Measurements from ENCODE around the gene VAT1L.
"Not testable (repeated sequence)": the region's sequence is repeated elsewhere in the genome, so short reads cannot be mapped to it uniquely, and the experiment has no call there.

VAT1L gene

GRCh38 chr16:77989846-77990245 lies 201.5 kb downstream of the VAT1L start:
- ATAC-seq (ENCODE audit: low read depth) (no peak), DNase-seq (ENCODE audit: low spot score) (no peak)
- Histone ChIP-seq H3K36me3 (ENCODE audit: low read depth) (no peaks in the 10 kb centered on the region), H3K4me1 (ENCODE audit: insufficient read depth, poor library complexity, severe bottlenecking) (no peaks in the 10 kb centered on the region), H3K27me3 (ENCODE audit: insufficient read depth, poor library complexity, severe bottlenecking) (no peaks in the 10 kb centered on the region), H3K9me3 (ENCODE audit: severe bottlenecking) (peaks cover 3% of the 10 kb centered on the region), H3K27ac (ENCODE audit: poor library complexity, severe bottlenecking) (no peak overlapping the region), H3K4me3 (ENCODE audit: severe bottlenecking) (no peak overlapping the region)
- TF ChIP-seq CTCF (IDR thresholded peaks at IDR 0.05; ENCODE audit: poor library complexity, severe bottlenecking), result no peak

GRCh38 chr16:77991701-77992100 lies 203.3 kb downstream of the VAT1L start:
- no peak overlapping the region for H3K27ac ChIP-seq (ENCODE audit: poor library complexity, severe bottlenecking)
- no peaks in the 10 kb centered on the region for H3K27me3 ChIP-seq (ENCODE audit: insufficient read depth, poor library complexity, severe bottlenecking)
- TF ChIP-seq CTCF (IDR thresholded peaks at IDR 0.05; ENCODE audit: poor library complexity, severe bottlenecking), result no peak
- ATAC-seq (ENCODE audit: low read depth) (no peak), DNase-seq (ENCODE audit: low spot score) (no peak)
- H3K36me3 ChIP-seq (ENCODE audit: low read depth), result no peaks in the 10 kb centered on the region
- H3K4me1 ChIP-seq (ENCODE audit: insufficient read depth, poor library complexity, severe bottlenecking), result no peaks in the 10 kb centered on the region
- no peak overlapping the region for H3K4me3 ChIP-seq (ENCODE audit: severe bottlenecking)
- peaks cover 5% of the 10 kb centered on the region for H3K9me3 ChIP-seq (ENCODE audit: severe bottlenecking)

GRCh38 chr16:77992381-77992780 lies 204.0 kb downstream of the VAT1L start:
- DNase-seq (ENCODE audit: low spot score); H3K4me1 ChIP-seq (ENCODE audit: insufficient read depth, poor library complexity, severe bottlenecking); H3K4me3 ChIP-seq (ENCODE audit: severe bottlenecking); H3K36me3 ChIP-seq (ENCODE audit: low read depth); H3K9me3 ChIP-seq (ENCODE audit: severe bottlenecking); ATAC-seq (ENCODE audit: low read depth); H3K27ac ChIP-seq (ENCODE audit: poor library complexity, severe bottlenecking); H3K27me3 ChIP-seq (ENCODE audit: insufficient read depth, poor library complexity, severe bottlenecking): not testable (repeated sequence)

- H3K4me1 ChIP-seq (ENCODE audit: insufficient read depth, poor library complexity, severe bottlenecking), result no peaks in the 10 kb centered on the region
- no peaks in the 10 kb centered on the region for H3K27me3 ChIP-seq (ENCODE audit: insufficient read depth, poor library complexity, severe bottlenecking)
- H3K9me3 ChIP-seq (ENCODE audit: severe bottlenecking), result peaks cover 5% of the 10 kb centered on the region
- H3K27ac ChIP-seq (ENCODE audit: poor library complexity, severe bottlenecking), result no peak overlapping the region
- TF ChIP-seq CTCF (IDR thresholded peaks at IDR 0.05; ENCODE audit: poor library complexity, severe bottlenecking), result no peak
- no peak overlapping the region for H3K4me3 ChIP-seq (ENCODE audit: severe bottlenecking)
- no peak for DNase-seq (ENCODE audit: low spot score)
- no peaks in the 10 kb centered on the region for H3K36me3 ChIP-seq (ENCODE audit: low read depth)
- ATAC-seq (ENCODE audit: low read depth), result no peak
Observed at GRCh38 chr16:77993111-77993985, 205.0 kb downstream of the VAT1L start.

- no peaks in the 10 kb centered on the region for H3K36me3 ChIP-seq (ENCODE audit: low read depth)
- H3K27me3 ChIP-seq (ENCODE audit: insufficient read depth, poor library complexity, severe bottlenecking), result no peaks in the 10 kb centered on the region
- H3K27ac ChIP-seq (ENCODE audit: poor library complexity, severe bottlenecking), result no peak overlapping the region
- ATAC-seq (ENCODE audit: low read depth), result no peak
- no peaks in the 10 kb centered on the region for H3K4me1 ChIP-seq (ENCODE audit: insufficient read depth, poor library complexity, severe bottlenecking)
- H3K4me3 ChIP-seq (ENCODE audit: severe bottlenecking), result no peak overlapping the region
- peaks cover 5% of the 10 kb centered on the region for H3K9me3 ChIP-seq (ENCODE audit: severe bottlenecking)
- no peak for TF ChIP-seq CTCF (IDR thresholded peaks at IDR 0.05; ENCODE audit: poor library complexity, severe bottlenecking)
- no peak for DNase-seq (ENCODE audit: low spot score)
Observed at GRCh38 chr16:77995843-77996455, 207.6 kb downstream of the VAT1L start.

Measured in RWPE2 (cell line).